Stimulated activated CD8-positive, alpha-beta memory T cell treated with anti-CD3 and anti-CD28 coated beads, Interleukin-7, amount 100 ng/mL, for 1 hour (primary cell): ENCODE data around the gene RAB22A.
"Not testable (repeated sequence)": the region's sequence is repeated elsewhere in the genome, so short reads cannot be mapped to it uniquely, and the experiment has no call there.

Source experiments
- DNase-seq, 2 donors: peaks; one replicate each; pipeline ENCODE4 v3.0.0-alpha.2; 2020; ENCODE audit warnings: low read depth in 2 of 2

Gene RAB22A

GRCh38 chr20:58342104-58342945, 32.8 kb downstream of the RAB22A start:
- DNase-seq = no peak

DNA sequence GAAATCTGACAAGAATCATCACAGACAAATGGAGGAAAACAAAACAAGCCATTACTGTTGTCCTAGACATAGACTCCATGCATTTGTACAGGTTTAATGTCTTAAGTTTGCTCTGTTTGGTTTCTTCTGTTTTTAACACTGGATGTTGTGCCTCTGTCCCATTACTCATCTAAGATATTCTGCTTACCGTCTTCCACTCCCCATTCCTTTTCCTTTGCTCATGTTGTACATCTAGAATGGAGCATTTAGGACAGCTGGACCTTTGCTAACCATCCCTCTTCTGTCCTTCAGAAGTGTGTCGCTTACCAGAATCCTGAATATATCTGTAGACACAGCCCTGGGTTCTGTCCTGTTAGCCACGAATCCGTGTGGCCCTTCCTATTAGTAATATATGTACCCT, 35.2 kb downstream of the RAB22A start:
- no peak for DNase-seq

- no peak for DNase-seq
Measured at GRCh38 chr20:58349570-58349969, 40.1 kb downstream of the RAB22A start.

DNA sequence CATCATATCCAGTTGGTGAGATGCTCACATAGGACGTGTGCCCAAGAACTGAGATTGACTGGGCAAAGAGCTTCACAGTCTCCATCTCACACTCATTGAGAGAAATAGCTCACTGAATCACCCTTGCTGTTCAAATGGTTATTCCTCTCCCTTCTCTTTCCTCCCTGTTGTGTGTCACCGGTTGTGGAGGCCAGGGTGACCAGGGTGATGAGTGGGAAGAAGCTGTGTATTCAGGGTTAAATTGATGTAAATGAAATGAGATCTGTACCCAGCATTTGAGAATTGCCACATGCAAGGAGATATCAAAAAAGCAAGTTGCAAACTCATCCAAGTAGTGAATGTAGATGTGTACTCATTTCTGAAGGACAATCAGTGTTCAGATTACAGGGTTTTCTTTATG, 43.0 kb downstream of the RAB22A start:
- DNase-seq = no peak

GRCh38 chr20:58359441-58359840, 49.9 kb downstream of the RAB22A start:
- no peak for DNase-seq

GRCh38 chr20:58360936-58361335, 51.4 kb downstream of the RAB22A start:
- no peak for DNase-seq

DNA sequence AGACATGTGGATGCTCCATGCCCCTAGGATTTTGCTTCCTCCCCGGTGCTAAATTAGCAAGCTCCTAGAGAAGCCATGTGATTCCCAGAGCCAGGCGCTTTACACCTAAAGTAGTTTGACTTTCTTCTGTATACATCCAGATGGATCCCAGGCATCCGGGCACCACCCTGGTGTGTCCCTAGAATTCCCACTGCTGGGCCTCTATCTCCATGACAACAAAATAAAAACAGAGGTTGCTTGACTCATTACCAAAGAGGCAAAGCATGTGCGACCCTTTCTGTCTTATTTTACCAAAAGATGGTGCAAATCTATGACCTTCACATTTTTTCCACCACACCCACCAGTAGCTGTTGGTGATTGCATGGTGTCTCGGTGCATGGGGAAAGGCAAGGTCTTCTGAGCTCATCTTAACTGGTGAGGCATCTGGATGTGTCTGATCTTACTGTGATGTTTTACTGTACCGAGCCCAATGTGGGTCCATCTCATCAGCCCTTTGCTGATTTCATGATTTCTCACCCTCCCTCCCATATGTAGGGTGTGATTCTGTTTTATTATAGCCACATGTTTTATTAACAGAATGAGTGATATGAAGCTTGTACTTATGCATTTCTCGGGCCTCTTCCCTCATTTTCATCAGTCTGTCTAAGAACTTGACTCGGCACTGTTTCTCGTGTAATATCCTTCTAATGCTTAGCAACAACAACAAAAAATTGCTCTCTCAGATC, 52.1 kb downstream of the RAB22A start:
- no peak for DNase-seq

- no peak for DNase-seq
Measured at GRCh38 chr20:58362206-58362516, 52.6 kb downstream of the RAB22A start.

- DNase-seq = no peak
Measured at GRCh38 chr20:58362970-58363369, 53.5 kb downstream of the RAB22A start.

GRCh38 chr20:58366866-58367265, 57.4 kb downstream of the RAB22A start:
- no peak for DNase-seq

DNA sequence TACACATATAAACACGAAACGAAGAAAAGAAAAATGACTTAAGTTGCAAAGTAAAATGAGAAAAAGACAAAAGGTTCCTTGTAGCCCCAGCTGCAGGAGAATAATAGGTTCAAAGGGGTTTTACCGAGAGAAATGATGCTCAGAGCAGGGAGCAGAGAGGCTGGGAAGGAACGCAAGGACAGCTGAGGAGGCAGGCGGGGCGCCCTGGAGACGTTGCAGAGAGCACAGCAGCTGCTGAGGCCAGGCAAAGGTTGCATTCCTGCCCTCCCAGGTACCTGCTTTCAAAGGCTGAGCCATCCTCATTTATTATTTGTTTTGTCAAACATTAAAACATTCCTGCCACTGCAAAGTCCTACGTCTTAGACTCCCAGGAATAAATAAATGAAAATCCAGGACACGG, 63.3 kb downstream of the RAB22A start:
- no peak for DNase-seq

GRCh38 chr20:58373296-58373695, 63.8 kb downstream of the RAB22A start:
- DNase-seq = not testable (repeated sequence)

DNA sequence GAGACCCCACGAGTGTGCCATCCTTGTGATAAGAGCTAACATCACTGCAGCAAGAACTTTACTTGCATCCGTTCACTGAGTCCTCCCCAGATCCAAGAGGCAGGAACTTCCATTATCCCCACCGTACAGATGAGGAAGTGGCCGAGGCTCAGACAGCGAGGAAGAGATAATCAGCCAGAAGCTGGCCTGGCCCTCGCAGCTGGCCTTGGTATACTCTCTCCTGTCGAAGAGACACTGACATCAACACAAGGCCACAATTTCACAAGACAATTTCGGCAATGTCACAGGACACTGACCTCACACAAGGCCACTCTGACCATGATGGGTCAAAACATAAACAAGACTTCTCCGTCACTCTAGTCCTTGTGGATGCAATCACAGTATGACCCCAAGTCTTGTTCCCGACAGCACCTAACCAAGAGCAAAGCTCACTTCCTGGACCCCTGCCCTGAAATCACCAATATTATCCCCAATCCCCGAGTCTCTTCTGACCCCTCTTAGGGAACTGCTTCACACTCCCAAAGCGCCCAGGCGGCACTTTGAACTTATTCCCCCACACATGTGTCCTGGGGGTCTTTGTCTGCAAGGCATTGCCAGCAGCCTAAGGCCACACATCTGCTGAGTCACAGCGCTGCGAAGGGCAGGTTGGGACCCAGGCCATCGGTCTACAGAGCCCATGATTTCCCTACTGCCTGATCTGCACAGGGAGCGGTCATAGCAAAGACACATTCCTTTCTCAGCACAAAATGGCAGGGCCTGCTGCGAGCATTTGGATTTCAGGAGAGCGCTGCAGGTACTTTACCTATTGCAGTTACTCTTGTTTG, 64.7 kb downstream of the RAB22A start:
- DNase-seq = no peak

GRCh38 chr20:58374906-58375758, 65.6 kb downstream of the RAB22A start:
- DNase-seq = no peak

DNA sequence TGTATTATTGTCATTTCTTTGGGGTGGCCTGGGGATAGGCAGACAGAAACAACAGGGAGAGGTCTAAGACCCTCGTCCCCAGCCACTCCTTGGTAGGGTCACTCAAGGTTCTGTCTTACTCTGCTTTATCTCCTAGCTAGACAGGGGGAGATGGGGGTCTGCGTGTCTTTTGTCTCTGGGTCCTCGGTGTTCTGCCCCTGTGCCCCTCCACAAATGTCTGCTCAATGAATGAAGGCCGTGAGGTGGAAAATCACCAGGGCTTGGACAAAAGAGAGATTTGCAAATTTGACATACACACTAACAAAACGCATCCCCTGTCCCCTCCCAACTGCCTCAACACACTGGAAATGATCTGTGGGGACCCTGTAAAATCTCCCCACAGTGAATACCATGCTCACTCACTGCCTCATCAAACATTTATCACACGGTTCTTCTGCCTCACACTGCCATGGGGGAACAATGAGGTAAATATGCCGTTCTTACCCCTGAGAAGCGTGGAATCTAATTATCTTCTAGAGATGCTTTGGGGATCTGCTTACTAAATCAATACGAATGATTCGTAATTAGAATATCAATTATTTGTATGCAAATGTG, 66.3 kb downstream of the RAB22A start:
- no peak for DNase-seq

- no peak for DNase-seq
Measured at GRCh38 chr20:58377017-58377416, 67.5 kb downstream of the RAB22A start.

- DNase-seq = no peak
Measured at GRCh38 chr20:58377766-58378401, 68.4 kb downstream of the RAB22A start.

GRCh38 chr20:58378704-58379103, 69.2 kb downstream of the RAB22A start:
- DNase-seq = no peak

- no peak for DNase-seq
Measured at GRCh38 chr20:58381627-58382026, 72.1 kb downstream of the RAB22A start.

- no peak for DNase-seq
Measured at GRCh38 chr20:58382096-58382495, 72.6 kb downstream of the RAB22A start.

GRCh38 chr20:58384821-58385220, 75.3 kb downstream of the RAB22A start:
- no peak for DNase-seq
